Activated CD4-positive, alpha-beta T cell treated with anti-CD3 and anti-CD28 coated beads, Interleukin-2, Interleukin-4, amounts not matched to agents 100 ng/mL and 50 ng/mL, durations not matched to agents 16 hours and 8 hours (primary cell): ENCODE results near the gene E2F1.

Source experiments
- DNase-seq: peaks from one replicate; pipeline ENCODE4 v3.0.0-alpha.2; 2020; ENCODE audit warnings: low spot score

E2F1 gene

DNA sequence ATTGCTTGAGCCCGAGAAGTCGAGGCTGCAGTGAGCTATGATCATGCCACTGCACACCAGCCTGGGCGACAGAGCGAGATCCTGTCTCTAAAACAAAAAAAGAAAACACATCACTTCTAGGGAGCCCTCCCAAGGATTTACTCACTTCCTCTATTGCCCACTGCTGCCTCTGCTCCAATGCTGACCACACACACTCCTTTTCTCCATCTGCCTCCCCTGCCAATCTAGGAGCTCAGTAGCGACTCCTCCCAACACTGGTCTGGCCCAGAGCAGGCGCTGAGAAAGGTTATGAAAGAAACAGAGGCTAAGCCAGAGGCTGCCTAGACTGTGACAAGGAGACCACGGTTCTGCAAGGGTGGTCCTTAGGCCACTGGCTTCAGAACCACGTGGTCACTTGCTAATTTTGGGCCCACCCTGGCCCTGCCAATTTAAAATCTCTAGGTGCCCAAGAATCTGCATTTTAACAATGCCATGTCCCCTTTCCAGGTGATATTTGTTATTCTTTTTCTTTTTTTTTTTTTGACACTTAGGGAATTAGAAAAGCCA lies 1.3 kb upstream of the E2F1 start:
- no peak for DNase-seq

DNA sequence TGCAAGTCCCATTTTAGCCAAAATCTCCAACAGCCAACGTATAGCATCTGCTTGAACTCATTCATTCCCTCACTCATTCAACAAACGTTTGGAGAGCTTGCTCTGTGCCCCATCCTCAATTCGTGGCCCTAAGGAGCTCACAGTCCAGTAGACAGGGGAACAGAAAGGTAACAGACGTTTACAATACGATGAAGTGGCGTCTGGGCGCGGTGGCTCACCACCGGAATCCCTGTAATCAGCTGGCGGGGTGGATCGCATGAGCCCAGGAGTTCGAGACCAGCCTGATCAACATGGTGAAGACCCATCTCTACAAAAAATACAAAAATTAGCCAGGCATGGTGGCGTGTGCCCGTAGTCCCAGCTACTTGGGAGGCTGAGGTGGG lies 790 bp upstream of the E2F1 start:
- DNase-seq: no peak

DNA sequence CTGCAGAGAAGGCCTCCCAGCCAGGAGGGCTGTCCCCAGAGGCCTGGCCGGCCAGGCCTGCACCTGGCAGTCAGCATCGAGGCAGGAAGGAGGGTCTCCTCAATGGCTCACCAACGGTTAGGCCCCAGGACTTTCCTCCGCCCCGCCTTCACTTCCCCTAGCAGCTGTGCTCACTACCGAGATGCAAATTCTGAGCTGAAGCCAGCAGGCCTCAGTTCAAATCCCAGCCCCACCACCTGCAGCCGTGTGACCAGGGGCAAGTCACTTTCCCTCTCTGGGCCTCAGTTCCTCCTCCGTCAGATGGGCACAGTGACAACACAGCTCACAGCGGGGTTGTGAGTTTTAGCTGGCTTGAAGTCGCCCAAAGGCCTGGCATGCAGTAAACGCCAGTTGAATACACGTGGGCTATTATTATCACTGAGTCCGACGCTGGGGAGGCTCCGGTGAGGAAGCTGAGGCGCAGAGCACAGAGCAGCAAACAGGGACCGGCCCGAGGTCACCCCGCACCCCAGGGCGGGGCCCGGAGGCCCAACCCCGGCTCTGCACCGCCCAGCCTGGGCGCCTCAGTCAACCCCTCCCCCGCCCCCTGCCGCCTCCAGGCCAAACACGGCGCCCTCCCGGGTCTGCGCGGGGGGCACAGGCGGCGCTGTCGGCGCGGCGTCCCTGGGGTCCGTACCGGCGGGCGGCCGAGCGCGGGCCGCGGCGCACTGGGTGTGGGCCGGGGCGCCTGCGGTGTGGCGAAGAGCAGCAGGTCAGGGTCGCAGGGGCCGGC lies 671 bp downstream of the E2F1 start:
- peak; percentile 69 for DNase-seq

DNA sequence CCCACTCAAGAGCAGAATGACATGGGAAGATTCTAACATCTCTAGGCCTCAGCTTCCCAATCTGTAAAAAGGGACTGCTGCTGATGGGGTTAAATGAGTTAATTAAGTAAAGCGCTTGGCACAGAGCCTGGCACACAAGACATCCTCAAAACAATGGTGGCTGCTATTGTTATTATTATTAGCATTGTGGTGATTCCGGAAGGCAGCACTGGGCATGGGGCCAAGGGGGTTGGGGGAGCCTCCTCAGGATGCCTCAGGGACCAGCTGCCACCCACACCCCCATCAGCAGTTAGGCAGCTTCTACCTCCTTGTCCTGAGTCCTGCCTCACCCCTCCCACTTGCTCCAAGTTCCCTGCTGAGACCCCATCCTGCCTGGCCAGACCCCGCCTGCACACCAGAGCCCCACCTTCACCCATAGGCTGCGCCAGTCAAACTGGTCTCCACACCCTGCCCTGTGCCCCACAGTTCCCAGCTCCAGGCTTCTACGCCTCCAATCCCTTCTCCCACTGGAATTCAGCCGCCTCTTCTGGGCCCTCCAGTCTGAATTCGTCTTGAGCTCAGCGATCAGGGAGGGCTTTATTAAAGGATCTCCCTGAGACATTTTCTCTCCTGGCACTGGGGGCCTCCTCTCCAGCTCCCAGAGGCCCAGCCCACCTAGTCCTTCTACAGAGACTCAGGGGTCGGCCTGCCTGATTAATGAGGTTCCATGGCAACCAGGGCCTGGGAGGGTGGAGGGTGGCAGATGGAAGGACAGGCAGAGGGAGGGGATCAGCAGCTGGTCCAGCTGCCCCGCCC lies 1.5 kb downstream of the E2F1 start:
- DNase-seq: no peak

DNA sequence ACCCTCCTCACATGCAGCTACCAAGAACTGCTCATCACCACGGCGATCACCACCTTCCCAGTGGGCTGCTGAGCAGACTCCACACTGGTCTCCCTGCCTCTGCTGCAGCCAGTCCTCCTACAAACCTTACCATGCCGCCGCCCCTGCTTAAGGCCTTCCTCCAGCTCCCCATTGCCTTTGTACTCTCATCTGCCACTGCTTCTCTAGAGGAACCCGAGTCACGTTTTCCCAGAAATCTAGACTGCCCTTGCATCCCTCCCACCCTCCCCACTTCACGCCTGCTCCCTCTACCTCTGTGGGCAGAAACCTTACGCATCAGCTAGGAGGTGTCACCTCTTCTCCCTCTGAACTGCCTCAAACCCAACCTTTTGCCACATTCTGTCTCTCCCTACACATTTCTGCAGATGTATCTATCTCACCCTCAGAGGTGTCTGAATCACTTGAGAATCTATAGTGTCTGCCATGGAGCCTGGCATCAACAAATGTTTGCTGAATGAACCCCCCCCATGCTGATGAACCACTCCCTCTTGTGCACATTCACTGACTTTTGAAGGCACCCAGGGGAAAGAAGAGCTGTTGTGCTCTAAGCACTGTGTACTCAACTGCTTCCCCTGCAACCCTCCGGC lies 4.3 kb downstream of the E2F1 start:
- DNase-seq: no peak

DNA sequence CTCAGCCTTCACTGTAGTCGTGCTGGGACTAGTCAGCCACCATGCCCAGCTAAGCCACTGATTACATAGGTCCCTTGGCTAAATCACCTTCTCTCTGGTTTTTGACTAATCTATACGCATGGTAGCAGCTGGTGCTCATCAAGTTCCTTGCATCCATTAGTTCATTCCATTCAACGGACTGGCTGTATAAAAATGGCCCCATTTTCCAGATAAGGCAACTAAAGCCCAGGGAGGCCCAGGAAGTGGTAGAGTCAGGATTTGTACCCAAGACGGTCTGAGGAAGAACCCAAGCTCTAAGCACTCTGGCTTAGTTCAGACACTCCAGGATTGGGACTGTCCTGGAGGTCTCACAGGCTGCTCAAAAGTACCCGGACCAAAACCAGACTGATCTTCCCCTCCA lies 4.9 kb downstream of the E2F1 start:
- DNase-seq: no peak

DNA sequence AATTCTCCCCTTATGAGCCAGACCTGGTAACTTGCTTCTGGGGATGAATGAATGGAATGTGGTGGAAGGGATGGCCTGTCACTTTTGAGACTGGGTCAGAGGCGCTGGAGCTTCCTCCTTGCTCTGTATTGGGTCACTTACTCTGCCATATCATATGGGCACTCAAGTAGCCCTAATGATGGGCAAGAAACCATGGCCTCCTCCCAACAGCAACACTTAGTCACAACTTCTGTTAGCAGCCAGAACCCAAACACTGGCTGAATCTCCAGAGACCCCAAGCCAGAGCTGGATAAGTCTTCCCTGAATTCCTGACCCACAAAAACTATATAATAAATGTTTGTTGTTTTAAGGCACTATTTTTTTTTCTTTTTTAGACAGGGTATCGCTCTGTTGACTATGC lies 5.5 kb downstream of the E2F1 start:
- DNase-seq: no peak

DNA sequence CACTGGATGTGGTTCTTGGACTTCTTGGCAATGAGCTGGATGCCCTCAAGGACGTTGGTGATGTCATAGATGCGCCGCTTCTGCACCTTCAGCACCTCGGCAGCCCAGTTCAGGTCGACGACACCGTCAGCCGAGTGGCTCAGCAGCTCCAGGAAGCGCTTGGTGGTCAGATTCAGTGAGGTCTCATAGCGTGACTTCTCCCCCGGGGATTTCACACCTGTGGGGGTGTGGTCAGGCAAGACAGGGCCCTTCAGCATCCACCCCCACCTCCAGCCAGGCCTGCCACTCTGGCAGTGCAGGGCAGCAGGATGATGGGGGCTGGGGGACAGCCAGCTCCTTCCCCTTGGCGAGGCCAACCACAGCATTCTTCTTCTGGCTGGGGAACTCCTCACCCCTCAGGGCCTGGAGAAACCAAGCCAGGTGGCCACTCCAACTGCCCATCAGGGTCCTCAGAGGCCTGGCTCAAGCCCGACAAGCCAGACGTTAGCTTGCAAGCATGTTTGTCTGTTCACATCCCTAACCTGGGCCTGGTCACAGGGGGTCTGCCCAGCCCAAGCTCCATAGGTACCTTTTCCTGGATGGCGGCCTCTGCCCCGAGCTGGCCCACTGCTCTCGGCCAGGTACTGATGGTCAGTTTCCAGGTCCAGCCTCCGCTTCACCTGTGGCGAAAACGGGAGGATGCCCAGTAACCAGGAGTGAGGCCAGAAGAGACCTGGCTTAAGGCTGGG lies 6.3 kb downstream of the E2F1 start:
- DNase-seq: peak; percentile 68

DNA sequence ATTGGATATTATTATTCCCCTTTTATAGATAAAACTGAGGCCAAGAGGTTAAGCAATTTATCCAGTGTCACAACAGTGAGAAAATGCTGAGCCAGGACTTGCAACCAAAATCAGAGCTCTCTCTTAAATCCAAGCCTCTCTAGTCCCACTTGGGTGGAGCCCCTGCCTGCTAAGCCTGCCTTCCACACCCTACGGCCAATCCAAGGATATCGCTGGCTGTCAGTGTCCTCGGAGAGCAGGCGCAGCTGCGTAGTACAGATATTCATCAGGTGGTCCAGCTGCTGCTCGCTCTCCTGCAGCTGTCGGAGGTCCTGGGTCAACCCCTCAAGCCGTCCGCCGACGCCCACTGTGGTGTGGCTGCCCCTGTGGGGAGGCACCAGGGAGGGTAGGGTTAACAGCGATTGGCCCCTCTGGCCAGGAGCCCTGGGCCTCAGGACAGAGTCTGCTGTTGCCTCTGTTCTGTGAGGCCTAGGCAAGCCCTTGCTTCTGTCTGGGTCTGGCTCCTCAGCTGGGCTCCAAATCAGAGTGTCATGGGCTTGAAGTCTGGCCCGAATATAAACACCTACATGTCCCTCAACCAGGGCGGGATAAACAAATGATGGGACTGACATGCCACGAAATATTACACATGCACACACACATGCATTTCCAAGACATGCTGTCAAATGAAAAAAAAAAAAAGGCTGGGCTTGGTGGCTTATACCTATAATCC lies 8.0 kb downstream of the E2F1 start:
- DNase-seq: no peak

DNA sequence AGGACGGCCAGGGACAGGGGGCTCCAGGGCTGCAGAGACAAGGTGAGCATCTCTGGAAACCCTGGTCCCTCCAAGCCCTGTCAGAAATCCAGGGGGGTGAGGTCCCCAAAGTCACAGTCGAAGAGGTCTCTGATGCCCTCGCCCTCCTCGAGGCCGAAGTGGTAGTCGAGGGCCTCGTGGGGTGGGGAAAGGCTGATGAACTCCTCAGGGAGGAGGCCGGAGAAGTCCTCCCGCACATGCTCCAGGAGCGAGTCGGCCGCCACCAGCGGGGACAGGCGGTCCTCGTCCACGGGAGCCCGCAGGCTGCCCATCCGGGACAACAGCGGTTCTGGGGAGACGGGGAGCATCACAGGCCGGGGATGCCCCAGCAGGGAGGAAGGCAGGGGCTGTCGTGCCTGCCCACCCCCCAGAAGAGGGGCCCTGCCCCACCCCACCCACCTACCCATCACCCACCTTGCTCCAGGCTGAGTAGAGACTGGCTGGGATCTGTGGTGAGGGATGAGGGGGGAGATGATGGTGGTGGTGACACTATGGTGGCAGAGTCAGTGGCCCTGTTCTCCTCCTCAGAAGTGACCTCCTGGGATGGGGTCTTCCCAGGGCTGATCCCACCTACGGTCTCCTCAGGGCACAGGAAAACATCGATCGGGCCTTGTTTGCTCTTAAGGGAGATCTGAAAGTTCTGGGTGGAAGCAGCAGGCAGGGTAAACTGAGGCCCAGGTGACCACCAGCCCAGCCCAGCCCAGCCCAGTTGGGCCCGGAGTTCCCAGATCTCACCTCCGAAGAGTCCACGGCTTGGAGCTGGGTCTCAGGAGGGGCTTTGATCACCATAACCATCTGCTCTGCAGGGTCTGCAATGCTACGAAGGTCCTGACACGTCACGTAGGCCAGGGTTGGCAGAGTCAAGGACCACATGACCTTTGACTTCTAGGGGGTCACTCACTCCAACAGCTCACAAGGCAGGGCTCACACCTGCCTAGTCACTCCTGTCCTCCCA lies 9.2 kb downstream of the E2F1 start:
- no peak for DNase-seq

DNA sequence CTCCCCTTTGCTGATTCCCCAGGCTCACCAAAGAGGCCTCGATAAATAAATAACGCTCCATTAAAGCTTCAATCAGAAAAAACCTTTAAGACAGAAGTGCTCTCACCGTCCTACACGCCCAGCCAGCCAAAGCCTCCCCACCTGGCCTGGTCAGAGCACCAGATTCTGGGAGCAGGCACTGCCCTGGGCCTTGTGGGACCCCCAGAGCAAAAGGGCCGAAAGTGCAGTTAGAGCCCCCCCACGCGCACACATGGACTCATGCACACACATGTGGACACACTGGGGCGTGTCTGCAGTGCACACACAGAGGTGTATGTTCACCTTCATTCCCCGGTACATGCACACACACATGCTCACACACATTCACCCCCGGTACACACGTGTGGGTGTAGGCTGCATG lies 10.1 kb downstream of the E2F1 start:
- no peak for DNase-seq

DNA sequence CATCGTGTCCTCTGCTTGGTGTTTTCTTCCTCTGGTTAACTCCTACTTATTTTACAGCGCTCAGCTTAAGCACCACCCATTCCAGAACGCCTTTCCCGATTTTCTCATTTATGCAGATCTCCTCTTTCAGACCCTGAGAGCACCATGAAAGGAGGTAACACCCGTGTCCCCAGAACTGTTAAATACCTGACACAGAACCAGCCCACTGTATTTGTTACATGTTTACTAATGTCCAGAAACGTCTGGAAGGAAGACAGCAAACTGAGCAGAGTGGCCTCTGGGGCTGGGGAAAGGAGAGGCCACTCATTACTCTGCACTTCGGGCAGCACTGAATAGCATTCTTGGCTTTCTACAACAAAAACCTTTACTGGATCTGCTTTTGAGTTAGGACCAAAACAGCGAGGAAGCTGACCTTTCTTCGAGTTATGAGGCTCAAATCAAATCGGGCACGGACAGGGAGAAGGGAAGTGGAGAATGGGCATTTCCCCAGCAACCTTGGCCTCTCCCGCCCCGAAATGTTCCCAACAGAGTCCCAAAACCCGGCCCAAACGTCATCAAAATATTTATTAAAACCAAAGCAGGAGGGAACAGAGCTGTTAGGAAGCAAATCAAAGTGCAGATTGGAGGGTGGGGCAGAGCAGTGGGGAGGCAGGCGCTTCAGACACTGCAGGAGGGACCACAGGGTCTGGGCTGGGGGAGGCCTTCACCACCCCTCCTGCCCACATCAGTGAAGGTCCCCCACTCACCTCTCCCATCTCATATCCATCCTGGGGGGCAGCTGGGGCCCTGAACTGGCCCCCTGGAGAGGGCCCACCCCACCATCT lies 10.8 kb downstream of the E2F1 start:
- DNase-seq: no peak

DNA sequence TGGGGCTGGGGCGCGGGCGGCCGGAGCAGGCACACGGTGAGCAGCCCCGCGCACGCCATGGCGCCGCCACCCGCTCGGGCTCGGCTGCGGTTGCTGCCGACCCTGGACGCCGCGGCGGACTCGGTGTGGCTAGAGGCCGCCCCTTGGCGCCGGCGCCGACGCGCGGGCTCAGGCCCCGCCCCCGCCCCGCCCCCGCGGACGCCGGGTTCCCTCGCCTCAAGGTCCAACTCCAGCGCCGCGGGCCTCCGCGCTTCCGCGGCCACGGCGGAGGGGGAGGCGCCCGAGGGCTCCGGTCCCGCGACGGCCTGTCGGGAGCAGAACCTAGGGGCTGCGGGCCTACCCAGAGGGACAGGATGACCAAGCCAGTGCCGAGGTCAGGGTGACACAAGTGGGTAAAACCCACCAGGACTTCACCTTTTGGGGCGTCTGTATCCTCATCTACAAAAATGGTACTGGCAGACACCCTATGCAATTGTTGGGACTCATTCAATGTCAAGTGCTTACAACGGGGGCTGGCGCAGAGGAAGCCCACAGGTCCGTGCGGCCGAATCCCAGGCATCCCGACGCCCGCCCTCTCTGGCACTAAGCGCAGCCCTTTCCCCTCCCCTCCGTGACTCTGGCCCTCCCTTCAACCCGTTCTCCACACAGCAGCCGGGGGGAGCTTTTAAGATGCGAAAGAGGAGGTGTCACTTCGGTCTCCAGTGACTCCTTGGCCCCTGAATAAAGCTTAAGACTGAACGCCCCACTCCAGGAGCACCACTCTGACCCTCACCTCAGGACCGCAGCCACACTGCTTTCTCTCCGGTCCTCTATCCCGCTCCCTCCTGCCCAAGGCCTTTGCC lies 11.7 kb downstream of the E2F1 start, which contains the start of gene NECAB3:
NECAB3 (minus strand) TSS at position 135 of the 842 bp plus-strand sequence; CDS start at position 59, 76 bp downstream.
- peak; percentile 57 for DNase-seq

DNA sequence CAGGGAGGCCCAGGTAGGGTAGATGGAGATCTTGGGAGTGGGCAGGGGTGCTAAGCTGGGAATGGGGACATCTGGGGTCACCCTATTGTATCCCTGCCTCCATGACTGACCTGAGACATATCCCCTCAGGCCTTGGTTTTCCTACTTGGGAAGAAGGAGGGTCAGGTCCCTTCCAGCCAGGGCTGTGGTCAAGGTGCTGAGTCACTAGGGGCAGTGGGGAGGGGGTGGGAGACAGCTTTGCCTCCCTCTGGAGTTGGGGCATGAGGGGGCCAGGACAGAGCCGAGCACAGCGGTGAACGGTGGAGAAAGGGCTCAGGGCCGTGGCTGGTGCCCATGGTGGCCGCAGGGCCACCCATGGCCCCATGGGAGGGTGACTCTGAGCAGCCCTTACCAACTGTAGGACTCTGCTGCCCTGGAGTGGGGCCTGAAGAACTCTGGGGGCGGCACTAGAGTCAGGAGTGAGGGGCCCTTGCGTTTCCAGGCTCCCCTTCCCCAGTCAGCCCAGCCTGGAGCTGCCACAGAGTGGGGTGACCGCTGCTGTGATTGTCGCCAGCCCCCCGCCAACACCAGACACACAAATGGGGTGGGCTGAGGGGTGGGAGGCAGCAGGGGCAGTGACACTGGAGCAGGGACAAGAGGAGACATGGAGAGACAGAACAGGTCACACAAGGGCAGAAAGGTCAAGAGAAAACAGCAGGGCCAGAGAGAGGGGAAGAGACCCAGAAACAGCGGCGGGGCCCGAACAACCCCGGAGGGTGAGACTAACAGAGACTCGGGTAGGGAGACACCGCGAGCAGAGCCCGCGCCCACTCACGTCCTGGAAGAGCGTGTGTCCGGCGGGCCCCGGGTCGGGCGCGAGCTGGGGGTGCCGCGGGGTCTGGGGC lies 12.5 kb downstream of the E2F1 start:
- no peak for DNase-seq

DNA sequence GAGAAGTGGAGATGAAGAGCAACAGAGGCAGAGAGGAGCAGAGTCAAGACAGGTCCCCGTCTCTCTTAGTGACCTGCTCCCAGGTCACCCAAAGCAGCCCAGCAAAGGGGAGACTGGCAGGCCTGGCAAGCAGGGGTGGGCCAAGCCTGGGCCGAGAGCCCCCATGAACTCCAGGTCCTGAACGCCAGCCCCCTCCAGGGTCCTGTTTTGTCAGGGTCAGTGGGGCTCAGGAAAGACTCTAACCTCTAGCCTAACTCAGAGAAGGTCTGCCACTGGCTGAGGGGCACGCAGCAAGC lies 13.1 kb downstream of the E2F1 start:
- DNase-seq: no peak

DNA sequence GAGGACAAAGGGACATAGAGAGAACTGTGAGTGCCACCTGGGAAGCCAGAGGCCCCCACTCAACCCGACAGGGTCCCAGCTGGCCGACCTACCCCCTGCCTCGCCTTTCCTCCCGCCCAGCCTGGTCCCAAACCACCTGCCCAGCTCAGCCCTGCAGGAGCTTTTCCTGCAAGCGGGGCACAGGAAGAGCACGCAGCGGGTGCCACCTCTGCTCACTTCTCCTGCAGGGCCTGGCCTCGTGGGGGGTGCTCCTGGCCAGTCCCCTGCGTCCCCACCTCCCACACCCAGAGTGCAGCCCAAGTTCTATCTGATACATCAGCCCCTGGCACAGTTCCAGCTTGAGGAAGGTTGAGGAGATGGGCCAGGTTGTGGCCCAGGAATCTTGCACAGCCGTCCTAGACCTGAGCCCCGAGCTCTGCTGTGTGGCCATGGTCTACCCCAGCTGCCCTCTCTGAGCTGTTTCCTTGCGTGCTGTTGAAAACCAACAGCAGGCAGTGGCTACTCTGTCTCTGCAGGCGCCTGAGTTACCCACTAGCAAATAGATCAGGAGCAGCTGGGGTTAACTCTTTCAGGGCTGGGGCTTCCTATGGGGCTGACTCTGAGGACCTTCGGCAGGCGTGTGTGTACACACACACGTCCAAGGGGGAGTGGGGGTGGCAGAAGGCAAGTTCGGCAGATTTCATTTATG lies 13.6 kb downstream of the E2F1 start:
- no peak for DNase-seq
